Measurements from ENCODE around the gene THOC6.
"Not testable (repeated sequence)": the region's sequence is repeated elsewhere in the genome, so short reads cannot be mapped to it uniquely, and the experiment has no call there.

GRCh38 chr16:3072576-3073263, 48.9 kb downstream of the THOC6 start:
- TF ChIP-seq ARNTL (CRISPR knock-in tag; IDR thresholded peaks at IDR 0.05; ENCODE audit: borderline replicate concordance, low read depth); RARB (CRISPR knock-in tag; IDR thresholded peaks at IDR 0.05); ZFP30 (CRISPR knock-in tag; IDR thresholded peaks at IDR 0.05); ESRRG (CRISPR knock-in tag; IDR thresholded peaks at IDR 0.05); TSHZ2 (CRISPR knock-in tag; IDR thresholded peaks at IDR 0.05); ZNF70 (CRISPR knock-in tag; IDR thresholded peaks at IDR 0.05); TOX (CRISPR knock-in tag; IDR thresholded peaks at IDR 0.05; ENCODE audit: borderline replicate concordance); ZFP3 (CRISPR knock-in tag; IDR thresholded peaks at IDR 0.05); OSR1 (CRISPR knock-in tag; IDR thresholded peaks at IDR 0.05); GLIS3 (CRISPR knock-in tag; IDR thresholded peaks at IDR 0.05); ZC3H10 (CRISPR knock-in tag; IDR thresholded peaks at IDR 0.05); CREB5 (CRISPR knock-in tag; IDR thresholded peaks at IDR 0.05; ENCODE audit: low read depth): not testable (repeated sequence)
